GM12873 (cell line): Measurements from ENCODE around the gene OPN4.

ENCODE experiments used
- TF ChIP-seq, protein P1 (sequence below): IDR thresholded peaks from 2 replicates; pipeline ENCODE4 v1.5.1; 2012; ENCODE audit warnings: low read depth, mild to moderate bottlenecking, moderate library complexity, low read length, control low read depth; ENCODE audit not compliant: insufficient read depth; ENCODE audit errors: missing control alignments

The OPN4 gene

GRCh38 chr10:86654411-86655172 lies at the start of gene OPN4:
OPN4 (plus strand) TSS chr10:86654547; CDS start chr10:86654784, 237 bp downstream.
- TF ChIP-seq, protein P1, sequence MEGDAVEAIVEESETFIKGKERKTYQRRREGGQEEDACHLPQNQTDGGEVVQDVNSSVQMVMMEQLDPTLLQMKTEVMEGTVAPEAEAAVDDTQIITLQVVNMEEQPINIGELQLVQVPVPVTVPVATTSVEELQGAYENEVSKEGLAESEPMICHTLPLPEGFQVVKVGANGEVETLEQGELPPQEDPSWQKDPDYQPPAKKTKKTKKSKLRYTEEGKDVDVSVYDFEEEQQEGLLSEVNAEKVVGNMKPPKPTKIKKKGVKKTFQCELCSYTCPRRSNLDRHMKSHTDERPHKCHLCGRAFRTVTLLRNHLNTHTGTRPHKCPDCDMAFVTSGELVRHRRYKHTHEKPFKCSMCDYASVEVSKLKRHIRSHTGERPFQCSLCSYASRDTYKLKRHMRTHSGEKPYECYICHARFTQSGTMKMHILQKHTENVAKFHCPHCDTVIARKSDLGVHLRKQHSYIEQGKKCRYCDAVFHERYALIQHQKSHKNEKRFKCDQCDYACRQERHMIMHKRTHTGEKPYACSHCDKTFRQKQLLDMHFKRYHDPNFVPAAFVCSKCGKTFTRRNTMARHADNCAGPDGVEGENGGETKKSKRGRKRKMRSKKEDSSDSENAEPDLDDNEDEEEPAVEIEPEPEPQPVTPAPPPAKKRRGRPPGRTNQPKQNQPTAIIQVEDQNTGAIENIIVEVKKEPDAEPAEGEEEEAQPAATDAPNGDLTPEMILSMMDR = no peak

- TF ChIP-seq, protein P1 = no peak
Measured at GRCh38 chr10:86607674-86608073, 46.7 kb upstream of the OPN4 start.

GRCh38 chr10:86609920-86610319 lies 44.4 kb upstream of the OPN4 start:
- TF ChIP-seq, protein P1 = no peak

DNA sequence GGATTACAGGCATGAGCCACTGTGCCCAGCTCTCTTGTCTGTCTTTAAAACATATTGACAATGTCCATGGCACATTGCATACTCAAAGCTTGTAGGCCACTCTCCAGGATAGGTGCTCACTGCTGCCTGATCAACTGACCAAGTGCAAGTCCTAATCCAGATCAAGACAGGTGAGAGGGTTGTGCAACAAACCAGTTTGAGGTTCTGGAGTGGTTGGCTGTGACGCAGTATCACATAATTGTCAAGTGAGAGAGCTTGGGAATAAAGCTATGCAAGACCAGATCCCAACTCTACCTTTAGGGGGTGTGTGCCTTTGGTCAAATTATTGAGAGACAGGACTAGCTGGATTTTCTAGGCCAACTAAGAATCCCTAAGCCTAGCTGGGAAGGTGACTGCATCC lies 43.0 kb upstream of the OPN4 start:
- TF ChIP-seq, protein P1 = no peak

- TF ChIP-seq, protein P1 = no peak
Measured at GRCh38 chr10:86613096-86613495, 41.3 kb upstream of the OPN4 start.

GRCh38 chr10:86613905-86614304 lies 40.4 kb upstream of the OPN4 start:
- TF ChIP-seq, protein P1 = no peak

GRCh38 chr10:86614853-86615252 lies 39.5 kb upstream of the OPN4 start:
- TF ChIP-seq, protein P1 = no peak
